Coronary artery (tissue), 2 donors: ENCODE results near the gene LINGO1.
A peak's percentile ranks its signal among the peaks of the same experiment; 100 is the strongest.

ENCODE experiments used
- DNase-seq: peaks from one replicate; pipeline ENCODE4 v3.0.0-alpha.2; 2017; ENCODE audit warnings: low spot score
- H3K27ac ChIP-seq, 2 donors: fragments of 200-600 bp; sonication (generic); one replicate each; pipeline ENCODE4 v1.5.1; 2016 to 2019
- H3K4me3 ChIP-seq: fragments of 200-600 bp; sonication (generic); 2 replicates; pipeline ENCODE4 v1.5.1; 2016; ENCODE audit warnings: mild to moderate bottlenecking, moderate library complexity
- TF ChIP-seq, protein P1 (sequence below): fragments of 200-600 bp; sonication (generic); IDR thresholded peaks from one replicate; pipeline ENCODE4 v1.5.1; 2019; ENCODE audit warnings: antibody characterized with exemption

LINGO1 gene

DNA sequence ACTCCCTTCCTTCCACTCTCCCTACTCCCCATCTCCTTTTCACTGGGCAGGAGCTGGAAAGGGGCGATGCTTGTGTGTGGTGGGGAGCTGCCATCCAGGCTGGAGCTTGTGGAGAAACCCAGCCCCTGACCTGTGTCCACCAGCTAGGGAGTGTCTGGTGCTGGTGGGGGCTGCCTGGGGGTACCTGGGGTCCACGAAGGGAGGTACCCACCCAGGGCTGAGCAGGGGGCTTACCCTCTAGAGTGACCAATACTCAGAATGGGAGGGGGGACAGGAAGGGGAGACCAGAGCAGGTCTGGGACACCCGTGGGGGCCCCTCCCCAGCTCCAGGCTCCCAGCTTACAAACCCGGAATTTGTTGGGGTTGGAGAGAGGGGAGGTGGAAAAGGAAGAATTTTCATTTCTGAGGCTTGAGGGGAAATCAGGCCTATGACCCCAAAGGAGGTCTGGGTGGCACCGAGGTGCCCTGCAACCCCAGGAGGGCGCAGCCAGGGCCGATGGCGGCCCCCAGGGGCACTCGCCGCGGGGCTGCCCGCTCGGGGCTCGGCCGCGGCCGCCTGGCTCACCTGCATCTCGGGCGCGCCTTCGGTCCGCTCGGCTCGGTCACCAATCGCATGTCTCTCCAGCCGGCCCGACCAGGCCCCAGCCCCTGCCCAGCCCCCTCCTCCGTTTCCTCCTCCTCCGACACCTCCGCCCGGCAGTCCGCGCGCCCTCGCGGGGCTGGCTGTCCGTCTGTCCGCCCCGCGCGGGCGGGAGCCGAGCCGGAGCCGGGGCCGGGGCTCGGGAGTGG, 773 bp downstream of the LINGO1 start:
- Histone ChIP-seq H3K27ac (peak overlapping the region in 1 of 2 donors; percentile 65), H3K4me3 (peak overlapping the region; percentile 89)
- no peak for DNase-seq
- TF ChIP-seq, protein P1, sequence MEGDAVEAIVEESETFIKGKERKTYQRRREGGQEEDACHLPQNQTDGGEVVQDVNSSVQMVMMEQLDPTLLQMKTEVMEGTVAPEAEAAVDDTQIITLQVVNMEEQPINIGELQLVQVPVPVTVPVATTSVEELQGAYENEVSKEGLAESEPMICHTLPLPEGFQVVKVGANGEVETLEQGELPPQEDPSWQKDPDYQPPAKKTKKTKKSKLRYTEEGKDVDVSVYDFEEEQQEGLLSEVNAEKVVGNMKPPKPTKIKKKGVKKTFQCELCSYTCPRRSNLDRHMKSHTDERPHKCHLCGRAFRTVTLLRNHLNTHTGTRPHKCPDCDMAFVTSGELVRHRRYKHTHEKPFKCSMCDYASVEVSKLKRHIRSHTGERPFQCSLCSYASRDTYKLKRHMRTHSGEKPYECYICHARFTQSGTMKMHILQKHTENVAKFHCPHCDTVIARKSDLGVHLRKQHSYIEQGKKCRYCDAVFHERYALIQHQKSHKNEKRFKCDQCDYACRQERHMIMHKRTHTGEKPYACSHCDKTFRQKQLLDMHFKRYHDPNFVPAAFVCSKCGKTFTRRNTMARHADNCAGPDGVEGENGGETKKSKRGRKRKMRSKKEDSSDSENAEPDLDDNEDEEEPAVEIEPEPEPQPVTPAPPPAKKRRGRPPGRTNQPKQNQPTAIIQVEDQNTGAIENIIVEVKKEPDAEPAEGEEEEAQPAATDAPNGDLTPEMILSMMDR, result no peak

- H3K4me3 ChIP-seq, result peak overlapping the region; percentile 89
- TF ChIP-seq, protein P1, result peak; percentile 14
- H3K27ac ChIP-seq, result no peak overlapping the region
- DNase-seq, result no peak
These were observed 1.6 kb downstream of the LINGO1 start for GRCh38 chr15:77630956-77631744.

DNA sequence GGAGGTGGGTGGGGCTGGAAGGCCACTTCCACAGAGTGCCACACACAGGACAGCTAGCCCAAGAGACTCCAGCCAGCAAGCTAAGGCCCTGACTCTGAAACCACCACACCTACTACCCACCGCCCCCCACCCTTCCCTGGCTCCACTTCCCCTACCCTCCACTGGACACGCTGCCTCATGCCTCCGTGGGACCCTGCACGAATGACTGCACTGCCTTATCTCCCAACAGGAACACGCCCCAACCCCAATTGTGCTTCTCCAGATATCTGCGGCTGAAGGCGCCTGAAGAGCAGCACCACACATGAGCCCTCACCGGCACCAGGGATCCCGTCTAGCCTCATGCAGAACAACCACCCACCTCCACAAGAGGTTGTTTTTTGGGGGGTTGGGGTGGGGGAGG, 2.7 kb downstream of the LINGO1 start:
- Histone ChIP-seq H3K4me3 (no peak overlapping the region), H3K27ac (no peak overlapping the region)
- TF ChIP-seq, protein P1, result no peak
- DNase-seq, result no peak

DNA sequence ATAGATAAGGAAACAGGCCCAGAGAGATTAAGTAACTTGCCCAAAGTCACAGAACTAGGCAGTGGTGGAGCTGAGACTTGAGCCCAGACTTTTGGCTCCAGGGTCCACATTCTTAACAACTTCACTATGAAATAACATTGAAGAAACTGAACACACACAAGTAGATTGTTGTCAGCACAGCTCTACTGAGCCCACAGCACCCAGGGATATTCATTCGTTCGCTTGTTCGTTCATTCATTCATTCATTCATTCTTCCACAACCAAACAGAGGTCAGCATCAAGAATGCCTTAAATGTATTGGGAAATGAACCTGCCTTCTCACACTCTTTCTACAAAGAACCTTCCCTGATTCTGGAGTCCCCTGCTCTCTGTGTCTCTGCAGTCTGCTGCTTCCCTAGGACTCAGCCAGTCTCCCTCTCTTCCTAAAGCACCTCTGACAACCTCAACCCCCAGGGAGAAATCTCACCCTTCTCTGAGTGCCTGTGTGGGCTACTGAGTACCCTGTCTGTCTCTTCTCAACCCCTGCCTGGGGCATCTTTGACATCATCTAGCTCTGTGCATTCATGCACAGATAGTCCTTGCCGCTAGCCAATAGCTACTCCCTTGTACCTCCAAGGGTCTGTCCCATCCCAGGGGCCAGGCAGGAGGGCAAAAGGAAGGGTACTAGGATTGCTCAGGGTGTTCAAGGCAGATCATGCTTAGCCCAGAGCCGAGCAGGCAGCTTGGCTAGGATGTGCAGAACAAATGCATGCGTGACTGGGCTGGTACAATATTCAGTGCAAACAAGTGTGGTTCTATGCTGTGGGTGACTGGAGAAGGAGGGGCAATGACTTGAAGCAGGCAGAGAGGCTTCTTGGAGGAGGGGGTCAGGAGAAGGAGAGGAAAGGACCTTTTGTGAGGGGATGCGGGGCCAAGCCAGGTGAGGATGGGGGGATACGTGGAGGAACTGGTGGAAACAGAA, 3.4 kb downstream of the LINGO1 start:
- TF ChIP-seq, protein P1, result no peak
- DNase-seq, result no peak
- H3K27ac ChIP-seq, result no peak overlapping the region
- no peak overlapping the region for H3K4me3 ChIP-seq

- Histone ChIP-seq H3K4me3 (no peak overlapping the region), H3K27ac (no peak overlapping the region)
- TF ChIP-seq, protein P1, result no peak
- no peak for DNase-seq
These were observed 4.7 kb downstream of the LINGO1 start for GRCh38 chr15:77628010-77628409.

DNA sequence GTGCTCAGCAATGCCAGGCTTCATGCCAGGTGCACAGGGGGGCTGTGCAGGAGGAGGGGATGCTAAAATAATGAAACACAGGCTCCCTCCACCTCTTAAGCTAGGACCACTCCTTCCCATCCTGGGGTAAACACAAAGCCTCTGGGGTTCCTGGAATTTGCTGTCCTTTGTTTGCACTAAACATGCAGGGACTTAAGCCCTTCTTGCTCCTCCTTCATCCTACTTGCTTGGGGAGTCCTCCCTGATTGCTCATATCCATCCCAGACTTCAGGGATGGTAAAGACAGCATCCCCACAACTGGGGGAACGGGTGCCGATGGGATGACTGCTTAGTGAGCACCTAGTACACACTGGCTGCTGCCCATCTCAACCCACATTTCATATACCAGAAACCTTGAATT, 5.1 kb downstream of the LINGO1 start:
- H3K4me3 ChIP-seq, result no peak overlapping the region
- no peak overlapping the region for H3K27ac ChIP-seq
- DNase-seq, result no peak
- TF ChIP-seq, protein P1, result no peak
